Spleen (tissue), 7 donors: ENCODE data around the gene ZNF544.

Experiments
- CTCF ChIP-seq, 11 experiments: fragments of 200-600 bp in 7 of 11; fragments of 450-650 bp in 4 of 11; sonication (generic) in 4 of 11; IDR thresholded peaks in 8 of 11; conservative IDR thresholded peaks in 3 of 11; 1 replicate in 7 of 11; 2 replicates in 4 of 11; pipeline versions ENCODE4 v1.4.0 to v1.8.0; 2016 to 2021; ENCODE audit warnings: antibody characterized with exemption in 11 of 11, inconsistent platforms in 4 of 11, mild to moderate bottlenecking in 1 of 11
- POLR2A ChIP-seq, 3 donors: fragments of 450-650 bp; IDR thresholded peaks; one replicate each; pipeline ENCODE4 v1.5.1; 2017; ENCODE audit warnings: antibody characterized with exemption in 3 of 3, mild to moderate bottlenecking in 1 of 3
- POLR2AphosphoS5 ChIP-seq, 3 donors: sonication (generic); formaldehyde crosslinking; IDR thresholded peaks; one replicate each; pipeline ENCODE4 v1.5.1; 2017; ENCODE audit warnings: antibody characterized with exemption in 3 of 3
- donor health status: DM: no; HTN: no; CAD: no; lungs with moderate emphysema.
- donor health status: DM: no; HTN: no; CAD: no.
- donor health status: DM: no; HTN: no; CAD: no.

GRCh38 chr19:58182577-58182988 is 46.1 kb upstream of the ZNF544 start:
- TF ChIP-seq CTCF (IDR thresholded peaks at IDR 0.05 in 8 of 11, conservative IDR thresholded peaks at IDR 0.05 in 3 of 11) = no peak
- TF ChIP-seq POLR2AphosphoS5 (IDR thresholded peaks at IDR 0.05) = no peak
- TF ChIP-seq POLR2A (IDR thresholded peaks at IDR 0.05) = no peak
